ENCODE results near the gene CCNDBP1.

CCNDBP1 gene

GRCh38 chr15:43204016-43204901, 19.1 kb downstream of the CCNDBP1 start:
- in situ Hi-C loops (cut with MboI; ENCODE audit: low sequenced_read_pairs), result no loop called here
- DNase-seq (ENCODE audit: low spot score in 2 of 2), result peak; percentile 41 to 66
- no peaks in the 10 kb centered on the region for H3K4me1 ChIP-seq
- H3K9me3 ChIP-seq, result no peaks in the 10 kb centered on the region
- H3K27me3 ChIP-seq (ENCODE audit: low read depth), result no peaks in the 10 kb centered on the region; the same call in 1 of the 2 replicates
- no peak overlapping the region for H3K4me3 ChIP-seq
- no peaks in the 10 kb centered on the region for H3K36me3 ChIP-seq (replicated peaks)

GRCh38 chr15:43206054-43206453, 20.9 kb downstream of the CCNDBP1 start:
- Histone ChIP-seq H3K4me3 (no peak overlapping the region), H3K9me3 (no peaks in the 10 kb centered on the region), H3K27me3 (ENCODE audit: low read depth) (no peaks in the 10 kb centered on the region; the same call in 1 of the 2 replicates), H3K36me3 (replicated peaks) (no peaks in the 10 kb centered on the region), H3K4me1 (no peaks in the 10 kb centered on the region)
- in situ Hi-C loops (cut with MboI; ENCODE audit: low sequenced_read_pairs), result no loop called here
- DNase-seq (ENCODE audit: low spot score in 2 of 2), result no peak

GRCh38 chr15:43207024-43207423, 21.8 kb downstream of the CCNDBP1 start:
- Histone ChIP-seq H3K9me3 (no peaks in the 10 kb centered on the region), H3K27me3 (ENCODE audit: low read depth) (no peaks in the 10 kb centered on the region; the same call in 1 of the 2 replicates), H3K36me3 (replicated peaks) (no peaks in the 10 kb centered on the region), H3K4me1 (no peaks in the 10 kb centered on the region), H3K4me3 (no peak overlapping the region)
- in situ Hi-C loops (cut with MboI; ENCODE audit: low sequenced_read_pairs), result no loop called here
- DNase-seq (ENCODE audit: low spot score in 2 of 2), result no peak

GRCh38 chr15:43208052-43209002, 23.1 kb downstream of the CCNDBP1 start:
- in situ Hi-C loops (cut with MboI; ENCODE audit: low sequenced_read_pairs), result no loop called here
- Histone ChIP-seq H3K27me3 (ENCODE audit: low read depth) (no peaks in the 10 kb centered on the region), H3K9me3 (no peaks in the 10 kb centered on the region), H3K4me3 (no peak overlapping the region), H3K4me1 (no peaks in the 10 kb centered on the region), H3K36me3 (replicated peaks) (no peaks in the 10 kb centered on the region)
- DNase-seq (ENCODE audit: low spot score in 2 of 2), result no peak

GRCh38 chr15:43209059-43209824, 24.0 kb downstream of the CCNDBP1 start:
- DNase-seq (ENCODE audit: low spot score in 2 of 2), result no peak
- no peaks in the 10 kb centered on the region for H3K27me3 ChIP-seq (ENCODE audit: low read depth)
- in situ Hi-C loops (cut with MboI; ENCODE audit: low sequenced_read_pairs), result no loop called here

GRCh38 chr15:43210172-43210745, 25.1 kb downstream of the CCNDBP1 start:
- no peak for DNase-seq (ENCODE audit: low spot score in 2 of 2)
- in situ Hi-C loops (cut with MboI; ENCODE audit: low sequenced_read_pairs), result no loop called here
- no peaks in the 10 kb centered on the region for H3K4me1 ChIP-seq
- no peak overlapping the region for H3K4me3 ChIP-seq
- H3K36me3 ChIP-seq (replicated peaks), result no peaks in the 10 kb centered on the region
- H3K27me3 ChIP-seq (ENCODE audit: low read depth), result no peaks in the 10 kb centered on the region
- H3K9me3 ChIP-seq, result no peaks in the 10 kb centered on the region

More at GRCh38 chr15:43209059-43209824, 24.0 kb downstream of the CCNDBP1 start:
- Histone ChIP-seq H3K4me1 (no peaks in the 10 kb centered on the region), H3K9me3 (no peaks in the 10 kb centered on the region), H3K36me3 (replicated peaks) (no peaks in the 10 kb centered on the region), H3K4me3 (no peak overlapping the region)

- Histone ChIP-seq H3K36me3 (replicated peaks) (no peaks in the 10 kb centered on the region), H3K9me3 (no peaks in the 10 kb centered on the region), H3K4me3 (no peak overlapping the region), H3K27me3 (ENCODE audit: low read depth) (no peaks in the 10 kb centered on the region), H3K4me1 (no peaks in the 10 kb centered on the region)
- in situ Hi-C loops (cut with MboI; ENCODE audit: low sequenced_read_pairs), result no loop called here
- DNase-seq (ENCODE audit: low spot score in 2 of 2), result no peak
Measured at GRCh38 chr15:43210807-43211206, 25.6 kb downstream of the CCNDBP1 start.

- in situ Hi-C loops (cut with MboI; ENCODE audit: low sequenced_read_pairs), result no loop called here
- H3K27me3 ChIP-seq (ENCODE audit: low read depth), result no peaks in the 10 kb centered on the region
- no peak for DNase-seq (ENCODE audit: low spot score in 2 of 2)
- no peaks in the 10 kb centered on the region for H3K36me3 ChIP-seq (replicated peaks)
- H3K4me3 ChIP-seq, result no peak overlapping the region
- no peaks in the 10 kb centered on the region for H3K9me3 ChIP-seq
- no peaks in the 10 kb centered on the region for H3K4me1 ChIP-seq
Measured at GRCh38 chr15:43211224-43211735, 26.1 kb downstream of the CCNDBP1 start.

- H3K4me3 ChIP-seq, result no peak overlapping the region
- H3K36me3 ChIP-seq (replicated peaks), result no peaks in the 10 kb centered on the region
- no peaks in the 10 kb centered on the region for H3K27me3 ChIP-seq (ENCODE audit: low read depth)
- H3K9me3 ChIP-seq, result no peaks in the 10 kb centered on the region
- DNase-seq (ENCODE audit: low spot score in 2 of 2), result no peak
- in situ Hi-C loops (cut with MboI; ENCODE audit: low sequenced_read_pairs), result no loop called here
- H3K4me1 ChIP-seq, result no peaks in the 10 kb centered on the region
Measured at GRCh38 chr15:43212299-43212698, 27.1 kb downstream of the CCNDBP1 start.

GRCh38 chr15:43212951-43213350, 27.7 kb downstream of the CCNDBP1 start:
- no peaks in the 10 kb centered on the region for H3K36me3 ChIP-seq (replicated peaks)
- H3K4me3 ChIP-seq, result no peak overlapping the region
- no peaks in the 10 kb centered on the region for H3K9me3 ChIP-seq
- in situ Hi-C loops (cut with MboI; ENCODE audit: low sequenced_read_pairs), result no loop called here
- H3K27me3 ChIP-seq (ENCODE audit: low read depth), result no peaks in the 10 kb centered on the region
- no peaks in the 10 kb centered on the region for H3K4me1 ChIP-seq
- DNase-seq (ENCODE audit: low spot score in 2 of 2), result no peak

- Histone ChIP-seq H3K27me3 (ENCODE audit: low read depth) (no peaks in the 10 kb centered on the region), H3K9me3 (no peaks in the 10 kb centered on the region)
Measured at GRCh38 chr15:43213466-43213865, 28.3 kb downstream of the CCNDBP1 start.

GRCh38 chr15:43214169-43214568, 29.0 kb downstream of the CCNDBP1 start:
- no peak for DNase-seq (ENCODE audit: low spot score in 2 of 2)
- no peaks in the 10 kb centered on the region for H3K27me3 ChIP-seq (ENCODE audit: low read depth)
- in situ Hi-C loops (cut with MboI; ENCODE audit: low sequenced_read_pairs), result no loop called here

More at GRCh38 chr15:43213466-43213865, 28.3 kb downstream of the CCNDBP1 start:
- DNase-seq (ENCODE audit: low spot score in 2 of 2), result no peak
- Histone ChIP-seq H3K4me3 (no peak overlapping the region), H3K36me3 (replicated peaks) (no peaks in the 10 kb centered on the region), H3K4me1 (no peaks in the 10 kb centered on the region)
- in situ Hi-C loops (cut with MboI; ENCODE audit: low sequenced_read_pairs), result no loop called here

More at GRCh38 chr15:43214169-43214568, 29.0 kb downstream of the CCNDBP1 start:
- Histone ChIP-seq H3K36me3 (replicated peaks) (no peaks in the 10 kb centered on the region), H3K9me3 (no peaks in the 10 kb centered on the region), H3K4me3 (no peak overlapping the region), H3K4me1 (no peaks in the 10 kb centered on the region)

All from HAP-1 (cell line).